Fibroblast of lung (primary cell): ENCODE measurements around the gene HNRNPF.

Source experiments
- CTCF ChIP-seq, 2 donors: IDR thresholded peaks in 1 of 2; conservative IDR thresholded peaks in 1 of 2; 1 replicate in 1 of 2; 2 replicates in 1 of 2; pipeline ENCODE4 v1.5.1; 2011 to 2012; ENCODE audit warnings: low read length in 2 of 2, control low read depth in 1 of 2, inconsistent platforms in 1 of 2, low read depth in 1 of 2, mild to moderate bottlenecking in 1 of 2
- EZH2 ChIP-seq: IDR thresholded peaks from 2 replicates; pipeline ENCODE4 v1.5.1; 2012; ENCODE audit warnings: low read length, control low read depth, mild to moderate bottlenecking; ENCODE audit errors: missing control alignments

GRCh38 chr10:43390759-43391158 is 18.2 kb downstream of the HNRNPF start:
- TF ChIP-seq CTCF (conservative IDR thresholded peaks at IDR 0.05 in 1 of 2, IDR thresholded peaks at IDR 0.05 in 1 of 2; ENCODE audit: low read depth in 1 of 2, low read length in 2 of 2), result peak; percentile 64 to 66
- TF ChIP-seq EZH2, result no peak
